GM18502 (cell line): ENCODE data around the gene DNAH14.
A peak's percentile ranks its signal among the peaks of the same experiment; 100 is the strongest.
"Not testable (repeated sequence)": the region's sequence is repeated elsewhere in the genome, so short reads cannot be mapped to it uniquely, and the experiment has no call there.

Experiments
- ATAC-seq: cut with Tn5 transposase; IDR thresholded peaks from one replicate; pipeline ENCODE4 v1.9.1; 2021; ENCODE audit warnings: mild to moderate bottlenecking; ENCODE audit not compliant: unreplicated experiment, poor library complexity

The DNAH14 gene

GRCh38 chr1:225230483-225230882, 301.0 kb downstream of the DNAH14 start:
- no peak for ATAC-seq

DNA sequence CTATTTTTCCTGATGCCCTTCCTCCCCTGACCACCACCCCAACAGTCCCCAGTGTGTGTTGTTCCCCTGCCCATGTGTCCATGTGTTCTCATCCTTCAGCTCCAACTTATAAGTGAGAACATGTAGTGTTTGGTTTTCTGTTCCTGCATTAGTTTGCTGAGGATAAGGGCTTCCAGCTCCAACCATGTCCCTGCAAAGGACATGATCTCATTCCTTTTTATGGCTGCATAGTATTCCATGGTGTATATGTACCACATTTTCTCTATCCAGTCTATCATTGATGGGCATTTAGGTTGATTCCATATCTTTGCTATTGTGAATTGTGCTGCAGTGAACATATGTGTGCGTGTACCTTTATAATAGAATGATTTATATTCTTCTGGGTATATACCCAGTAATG, 303.5 kb downstream of the DNAH14 start:
- ATAC-seq, result not testable (repeated sequence)

DNA sequence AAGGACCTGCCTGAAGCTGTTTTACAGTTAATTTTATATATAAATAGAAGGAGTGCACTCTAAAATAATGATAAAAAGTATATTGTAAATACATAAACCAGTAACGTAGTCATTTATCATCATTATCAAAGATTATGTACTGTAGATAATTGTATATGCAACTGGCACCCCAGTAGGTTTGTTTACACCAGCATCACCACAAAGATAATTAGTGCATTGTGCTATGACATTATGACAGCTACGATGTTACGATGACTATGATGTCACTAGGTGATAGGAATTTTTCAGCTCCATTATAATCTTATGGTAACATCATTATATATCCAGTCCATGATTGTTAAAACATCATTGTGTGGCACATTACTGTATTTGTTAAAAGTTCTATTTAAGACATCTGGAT, 313.1 kb downstream of the DNAH14 start:
- no peak for ATAC-seq

DNA sequence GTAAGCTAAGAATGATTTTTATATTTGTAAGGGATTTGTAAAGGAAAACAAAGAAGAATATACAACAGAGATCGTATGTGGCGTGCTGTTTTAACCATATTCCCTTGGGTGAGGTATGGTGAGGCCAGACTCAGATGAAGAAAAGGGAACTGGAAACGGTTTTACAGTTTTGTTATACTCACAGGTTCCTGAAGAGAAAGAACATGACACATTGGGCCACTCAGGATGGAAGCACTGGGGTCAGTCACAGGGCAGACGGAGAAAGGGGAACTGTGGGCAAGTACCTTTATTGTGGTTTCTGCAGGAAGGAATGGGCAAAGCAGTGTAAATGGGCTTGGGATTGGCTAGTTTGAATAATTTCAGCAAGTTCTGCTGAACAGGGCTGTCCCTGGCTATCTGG, 321.0 kb downstream of the DNAH14 start:
- peak; percentile 95 for ATAC-seq

- ATAC-seq, result no peak
These were observed 323.7 kb downstream of the DNAH14 start for GRCh38 chr1:225253173-225253572.

- no peak for ATAC-seq
These were observed 324.3 kb downstream of the DNAH14 start for GRCh38 chr1:225253784-225254183.

DNA sequence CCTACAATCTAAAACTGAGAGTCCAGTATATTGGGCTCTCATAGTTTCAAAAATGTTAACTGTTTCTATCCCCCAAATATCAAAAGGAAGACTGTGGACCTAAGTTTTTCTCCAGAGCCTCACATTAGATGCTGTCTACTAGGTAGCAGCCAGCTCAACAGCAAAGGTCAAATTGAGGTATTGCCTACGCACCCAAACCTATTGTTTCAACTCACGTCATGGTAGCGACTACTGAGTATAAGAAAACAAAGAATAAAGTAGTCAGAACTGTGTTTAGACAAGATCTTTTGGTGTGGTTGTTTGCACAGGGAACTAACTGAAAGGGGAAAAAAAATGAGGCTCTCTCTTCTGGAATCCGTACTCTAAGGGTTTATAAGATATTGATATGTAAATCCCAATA, 325.2 kb downstream of the DNAH14 start:
- no peak for ATAC-seq

GRCh38 chr1:225257081-225257480, 327.6 kb downstream of the DNAH14 start:
- ATAC-seq, result no peak

DNA sequence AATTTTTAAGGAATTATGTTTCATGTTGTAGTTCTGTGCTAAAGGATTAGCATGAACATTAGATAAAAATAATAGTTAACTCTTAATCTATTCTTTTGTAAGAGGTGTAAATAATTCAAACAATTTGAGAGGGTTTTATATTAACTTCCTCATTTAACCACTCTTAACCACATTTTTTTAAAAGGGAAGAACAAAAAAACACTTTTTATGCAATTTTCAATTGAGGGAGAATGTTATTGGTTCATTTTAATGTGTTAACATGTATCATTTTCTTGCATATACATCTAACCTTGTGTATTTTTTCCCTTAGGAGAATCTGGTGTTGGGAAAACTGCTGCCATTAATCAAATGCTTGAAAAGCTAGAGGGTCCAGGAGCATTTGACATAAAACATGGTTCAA, 329.3 kb downstream of the DNAH14 start:
- ATAC-seq, result no peak

- no peak for ATAC-seq
These were observed 330.1 kb downstream of the DNAH14 start for GRCh38 chr1:225259542-225259941.

DNA sequence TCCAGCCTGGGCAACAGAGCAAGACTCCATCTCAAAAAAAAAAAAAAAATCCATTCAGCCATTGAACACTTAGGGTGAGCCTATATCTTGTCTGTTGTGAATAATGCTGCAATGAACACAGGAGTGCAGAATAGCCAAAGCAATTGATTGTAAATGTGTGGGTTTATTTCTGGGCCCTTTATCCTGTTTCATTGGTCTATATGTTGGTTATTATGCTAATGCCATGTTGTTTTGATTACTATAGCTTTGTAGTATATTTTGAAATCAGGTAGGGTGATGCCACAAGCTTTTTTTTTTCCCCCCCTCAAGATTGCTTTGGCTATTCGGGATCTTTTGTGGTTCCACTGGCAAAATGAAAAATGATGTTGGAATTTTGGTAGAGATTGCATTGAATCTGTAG, 330.8 kb downstream of the DNAH14 start:
- no peak for ATAC-seq

- ATAC-seq, result no peak
These were observed 348.0 kb downstream of the DNAH14 start for GRCh38 chr1:225277445-225277844.

GRCh38 chr1:225280563-225280962, 351.1 kb downstream of the DNAH14 start:
- no peak for ATAC-seq

DNA sequence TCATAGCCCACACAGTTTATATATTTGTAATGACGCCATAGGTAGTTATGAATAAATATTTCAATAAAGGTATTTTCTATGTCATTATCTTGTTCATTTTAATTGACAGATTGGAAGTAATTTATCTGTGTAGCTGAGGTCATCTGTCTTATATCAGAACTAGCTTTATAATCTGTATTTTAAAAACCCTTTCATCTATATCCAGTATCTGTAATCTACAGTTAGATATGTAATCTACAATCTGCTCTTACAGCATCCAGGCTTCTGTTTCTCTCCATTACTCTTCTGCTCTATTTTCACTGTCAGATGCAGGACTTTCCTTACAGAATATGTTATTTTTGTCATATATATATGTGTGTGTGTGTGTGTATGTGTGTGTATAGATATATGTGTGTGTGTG, 360.8 kb downstream of the DNAH14 start:
- ATAC-seq, result no peak

- no peak for ATAC-seq
These were observed 370.1 kb downstream of the DNAH14 start for GRCh38 chr1:225299624-225300023.

- no peak for ATAC-seq
These were observed 370.9 kb downstream of the DNAH14 start for GRCh38 chr1:225300381-225300780.

DNA sequence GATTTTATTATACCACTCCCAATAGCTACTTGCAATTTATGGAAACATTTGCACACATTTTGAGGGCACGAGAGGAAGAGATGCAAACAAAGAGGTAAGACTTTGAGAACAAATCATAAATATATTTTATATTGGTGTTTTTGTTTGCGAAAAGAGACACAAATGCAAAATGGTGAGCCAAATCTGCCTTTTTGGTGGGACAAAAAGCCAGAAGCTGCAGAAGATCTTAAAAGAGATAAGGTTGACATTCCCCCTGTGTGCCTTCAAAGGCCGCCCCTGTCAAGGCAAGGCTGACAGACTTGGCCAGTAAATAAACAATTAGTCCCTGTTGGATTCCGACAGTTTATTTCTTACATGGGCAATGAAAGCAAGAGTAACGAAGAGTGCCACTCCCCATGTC, 375.5 kb downstream of the DNAH14 start:
- ATAC-seq, result no peak

GRCh38 chr1:225310544-225310943, 381.1 kb downstream of the DNAH14 start:
- not testable (repeated sequence) for ATAC-seq

DNA sequence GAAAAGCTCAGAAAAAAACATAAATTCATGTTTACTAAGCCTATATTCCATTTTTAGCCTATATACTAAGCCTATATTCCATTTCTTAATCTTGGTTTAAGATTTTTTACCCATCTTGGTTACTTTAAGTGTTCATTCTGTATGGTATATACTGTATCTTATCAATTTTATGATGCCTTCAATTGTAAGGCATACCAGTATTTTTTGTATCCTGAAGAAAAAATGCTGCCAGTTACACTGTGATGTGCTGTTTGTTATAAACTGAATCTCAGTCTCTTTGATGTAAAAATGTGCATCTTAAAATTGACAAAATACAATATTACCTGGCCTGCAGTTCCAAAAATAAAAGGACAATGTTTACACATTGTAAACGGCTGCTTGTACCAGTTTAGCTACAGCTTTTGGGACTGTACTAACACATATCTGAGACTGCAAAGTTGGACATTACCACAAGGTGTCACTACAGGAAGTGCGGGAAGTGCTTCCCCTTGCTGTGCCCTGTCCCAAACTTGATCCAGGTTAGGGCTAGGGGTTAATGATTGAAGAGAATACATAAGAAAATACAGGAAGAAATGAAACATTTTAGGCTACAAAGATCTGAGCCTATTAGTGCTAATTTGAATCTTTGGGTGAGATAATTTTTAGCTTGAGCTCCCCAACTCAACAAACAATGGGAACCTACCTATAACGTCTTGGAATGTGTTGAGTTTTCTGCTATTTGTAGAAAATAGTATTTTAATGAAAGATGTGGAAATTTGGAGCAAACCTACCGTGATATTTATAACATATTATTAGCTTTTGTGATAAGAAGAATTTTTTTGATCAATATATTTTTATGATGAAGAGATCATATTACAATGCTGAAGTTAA, 389.5 kb downstream of the DNAH14 start:
- peak; percentile 95 for ATAC-seq

DNA sequence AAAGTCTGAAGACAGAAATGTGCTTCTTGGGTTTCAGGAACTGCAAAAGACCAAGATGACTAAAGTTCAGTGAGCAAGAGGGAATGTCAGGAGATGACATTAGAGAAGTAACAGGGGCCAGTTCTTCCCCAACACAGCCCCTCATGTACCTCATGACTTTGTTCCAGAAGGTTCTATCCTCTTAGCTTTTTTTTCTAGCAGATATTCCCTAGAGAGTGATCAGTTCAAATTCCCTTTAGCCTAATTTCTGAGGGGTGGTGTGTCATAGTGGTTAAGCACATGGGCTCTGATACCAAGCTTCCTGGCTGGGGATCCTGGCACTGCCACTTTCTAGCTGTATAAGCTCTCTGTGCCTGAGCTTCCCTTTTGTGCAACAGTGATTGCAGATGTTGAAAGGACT, 390.4 kb downstream of the DNAH14 start:
- no peak for ATAC-seq

- ATAC-seq, result no peak
These were observed 392.3 kb downstream of the DNAH14 start for GRCh38 chr1:225321784-225322183.

DNA sequence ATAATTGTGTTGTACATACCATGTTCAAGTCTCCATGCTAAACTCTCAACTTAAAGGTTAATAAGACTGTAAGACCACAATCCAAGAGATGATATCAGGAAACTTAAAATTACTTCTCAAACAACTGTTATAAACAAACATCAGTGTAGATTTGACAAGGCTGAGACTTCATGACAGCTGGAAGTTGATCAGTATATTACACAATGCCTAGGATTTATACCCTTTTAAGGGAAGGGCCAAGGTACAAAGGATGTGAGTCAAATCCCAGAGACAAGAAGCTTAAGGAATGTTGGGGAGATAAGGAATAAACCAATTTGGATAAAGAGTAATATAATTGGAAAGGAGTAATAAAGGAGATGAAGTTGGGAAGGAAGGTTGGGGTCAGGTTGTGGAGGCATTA, 399.6 kb downstream of the DNAH14 start:
- ATAC-seq, result no peak
